ENCODE measurements around the gene CACNG7. TPM values are rescaled to one million over a fixed set of nuclear protein-coding genes. Genes with fewer than 3 reads are reported as not detected.

The CACNG7 gene
- total RNA-seq, 2 donors from 2014 or later: 0.16 TPM; not detected in 1

GRCh38 chr19:53885036-53885435 lies 24.0 kb upstream of the CACNG7 start:
- intact Hi-C loops (cut with DNase I): no loop called here
- Histone ChIP-seq H3K27ac (no peak overlapping the region), H3K9me3 (no peaks in the 10 kb centered on the region), H3K27me3 (peaks cover 24% of the 10 kb centered on the region), H3K4me3 (no peak overlapping the region), H3K4me1 (peaks cover 6% of the 10 kb centered on the region), H3K9ac (ENCODE audit: low read depth in 2 of 2, low read length in 2 of 2) (no peak overlapping the region), H3K36me3 (no peaks in the 10 kb centered on the region)
- TF ChIP-seq CTCF (IDR thresholded peaks at IDR 0.05): no peak
- no peak for DNase-seq

- intact Hi-C loops (cut with DNase I): no loop called here
- Histone ChIP-seq H3K27me3 (no peaks in the 10 kb centered on the region), H3K27ac (no peak overlapping the region), H3K36me3 (no peaks in the 10 kb centered on the region), H3K4me1 (no peaks in the 10 kb centered on the region), H3K9me3 (no peaks in the 10 kb centered on the region), H3K4me3 (no peak overlapping the region), H3K9ac (ENCODE audit: low read depth in 2 of 2, low read length in 2 of 2) (no peak overlapping the region)
- TF ChIP-seq CTCF (IDR thresholded peaks at IDR 0.05): no peak
- no peak for DNase-seq
Observed at GRCh38 chr19:53892301-53892980, 16.6 kb upstream of the CACNG7 start.

DNA sequence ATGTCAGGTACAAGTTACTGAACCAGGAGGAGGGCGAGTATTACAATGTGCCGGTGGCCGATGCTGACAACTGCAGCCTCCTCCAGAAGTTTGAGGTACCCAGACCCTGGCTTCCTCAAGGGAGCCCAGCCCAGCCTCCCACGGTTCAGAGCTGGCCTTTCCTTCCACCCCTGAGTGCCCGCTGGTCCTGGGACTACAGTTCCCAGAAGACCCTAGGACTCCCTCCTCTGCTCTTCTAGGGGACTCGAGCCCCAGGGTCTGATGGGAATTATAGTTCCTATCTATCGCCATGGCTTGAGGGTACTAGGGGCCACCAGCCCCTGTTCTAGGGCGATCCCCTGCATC lies 16.1 kb upstream of the CACNG7 start:
- no peaks in the 10 kb centered on the region for H3K36me3 ChIP-seq
- no peaks in the 10 kb centered on the region for H3K27me3 ChIP-seq
- DNase-seq: no peak
- H3K9me3 ChIP-seq: no peaks in the 10 kb centered on the region
- no peak overlapping the region for H3K27ac ChIP-seq
- no peak overlapping the region for H3K4me3 ChIP-seq
- intact Hi-C loops (cut with DNase I): no loop called here
- H3K4me1 ChIP-seq: no peaks in the 10 kb centered on the region
- no peak overlapping the region for H3K9ac ChIP-seq (ENCODE audit: low read depth in 2 of 2, low read length in 2 of 2)
- TF ChIP-seq CTCF (IDR thresholded peaks at IDR 0.05): no peak

DNA sequence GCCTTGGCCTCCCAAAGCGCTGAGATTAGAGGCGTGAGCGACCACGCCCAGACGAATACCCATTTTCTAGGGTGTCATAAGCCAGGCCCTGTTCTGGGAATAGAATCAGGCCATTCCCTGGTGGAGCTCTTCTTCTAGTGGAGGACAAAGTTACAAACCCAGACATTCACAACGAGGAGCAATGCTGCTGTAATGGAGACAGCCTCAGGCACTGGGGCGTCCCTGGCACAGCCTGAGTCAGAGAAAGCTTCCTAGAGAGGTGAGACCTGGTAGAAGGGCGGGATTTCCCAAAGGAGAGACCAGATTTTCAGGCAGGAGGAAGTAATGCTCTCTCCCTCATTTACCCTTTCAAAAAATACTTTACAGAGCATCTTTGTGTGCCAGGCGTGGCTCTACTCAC lies 14.4 kb upstream of the CACNG7 start:
- no peak overlapping the region for H3K27ac ChIP-seq
- no peak for TF ChIP-seq CTCF (IDR thresholded peaks at IDR 0.05)
- H3K9me3 ChIP-seq: no peaks in the 10 kb centered on the region
- H3K27me3 ChIP-seq: no peaks in the 10 kb centered on the region
- no peaks in the 10 kb centered on the region for H3K36me3 ChIP-seq
- H3K4me3 ChIP-seq: no peak overlapping the region
- no peaks in the 10 kb centered on the region for H3K4me1 ChIP-seq
- intact Hi-C loops (cut with DNase I): no loop called here
- no peak for DNase-seq
- no peak overlapping the region for H3K9ac ChIP-seq (ENCODE audit: low read depth in 2 of 2, low read length in 2 of 2)

GRCh38 chr19:53896682-53897081 lies 12.4 kb upstream of the CACNG7 start:
- no peak overlapping the region for H3K9ac ChIP-seq (ENCODE audit: low read depth in 2 of 2, low read length in 2 of 2)
- H3K4me3 ChIP-seq: no peak overlapping the region
- no peaks in the 10 kb centered on the region for H3K36me3 ChIP-seq
- no peaks in the 10 kb centered on the region for H3K27me3 ChIP-seq
- no peaks in the 10 kb centered on the region for H3K9me3 ChIP-seq
- intact Hi-C loops (cut with DNase I): no loop called here
- H3K4me1 ChIP-seq: no peaks in the 10 kb centered on the region
- no peak overlapping the region for H3K27ac ChIP-seq
- no peak for DNase-seq
- no peak for TF ChIP-seq CTCF (IDR thresholded peaks at IDR 0.05)
